ENCODE results near the gene IFI27L1.
A peak's percentile ranks its signal among the peaks of the same experiment; 100 is the strongest.

IFI27L1 gene

GRCh38 chr14:94080621-94081385 is at the start of gene IFI27L1, which contains the start of gene DDX24:
IFI27L1 (plus strand) TSS chr14:94081310; CDS start chr14:94096938, 15,628 bp downstream.
DDX24 (minus strand) TSS chr14:94081202; CDS start chr14:94079742, 1,460 bp downstream.
- H3K27ac ChIP-seq, result peak within 1 kb of the TSS; percentile 79 to 98 (median 93)

GRCh38 chr14:94031883-94032279 is 49.2 kb upstream of the IFI27L1 start:
- H3K27ac ChIP-seq, result no peak overlapping the region
- no peak overlapping the region for H3K4me3 ChIP-seq

More at GRCh38 chr14:94080621-94081385, at the start of gene IFI27L1, which contains the start of gene DDX24:
- peak within 1 kb of the TSS; percentile 72 to 99 (median 89) for H3K4me3 ChIP-seq

- H3K4me3 ChIP-seq, result no peak overlapping the region
- H3K27ac ChIP-seq, result no peak overlapping the region
Observed at GRCh38 chr14:94034886-94035285, 46.2 kb upstream of the IFI27L1 start.

- H3K27ac ChIP-seq, result no peak overlapping the region
- no peak overlapping the region for H3K4me3 ChIP-seq
Observed at GRCh38 chr14:94036313-94037167, 44.6 kb upstream of the IFI27L1 start.

- H3K4me3 ChIP-seq, result no peak overlapping the region
- no peak overlapping the region for H3K27ac ChIP-seq
Observed at GRCh38 chr14:94037954-94038353, 43.2 kb upstream of the IFI27L1 start.

- Histone ChIP-seq H3K4me3 (no peak overlapping the region), H3K27ac (no peak overlapping the region)
Observed at GRCh38 chr14:94038510-94038909, 42.6 kb upstream of the IFI27L1 start.

- no peak overlapping the region for H3K27ac ChIP-seq
- no peak overlapping the region for H3K4me3 ChIP-seq
Observed at GRCh38 chr14:94038921-94039629, 42.0 kb upstream of the IFI27L1 start.

- no peak overlapping the region for H3K4me3 ChIP-seq
- H3K27ac ChIP-seq, result no peak overlapping the region
Observed at GRCh38 chr14:94040247-94040646, 40.9 kb upstream of the IFI27L1 start.

GRCh38 chr14:94040796-94041195 is 40.3 kb upstream of the IFI27L1 start:
- Histone ChIP-seq H3K27ac (no peak overlapping the region), H3K4me3 (no peak overlapping the region)

- Histone ChIP-seq H3K27ac (peak overlapping the region in 1 of 21 experiments; percentile 22), H3K4me3 (no peak overlapping the region)
Observed at GRCh38 chr14:94041551-94042346, 39.4 kb upstream of the IFI27L1 start.

GRCh38 chr14:94042433-94043091 is 38.5 kb upstream of the IFI27L1 start:
- Histone ChIP-seq H3K27ac (peak overlapping the region in 1 of 21 experiments; percentile 22), H3K4me3 (no peak overlapping the region)

GRCh38 chr14:94043111-94043755 is 37.9 kb upstream of the IFI27L1 start:
- Histone ChIP-seq H3K4me3 (no peak overlapping the region), H3K27ac (no peak overlapping the region)

- Histone ChIP-seq H3K4me3 (no peak overlapping the region), H3K27ac (no peak overlapping the region)
Observed at GRCh38 chr14:94043756-94044475, 37.2 kb upstream of the IFI27L1 start.

- Histone ChIP-seq H3K27ac (no peak overlapping the region), H3K4me3 (no peak overlapping the region)
Observed at GRCh38 chr14:94044476-94045091, 36.5 kb upstream of the IFI27L1 start.

GRCh38 chr14:94045101-94045500 is 36.0 kb upstream of the IFI27L1 start:
- no peak overlapping the region for H3K27ac ChIP-seq
- no peak overlapping the region for H3K4me3 ChIP-seq

- Histone ChIP-seq H3K4me3 (no peak overlapping the region), H3K27ac (no peak overlapping the region)
Observed at GRCh38 chr14:94045563-94046345, 35.4 kb upstream of the IFI27L1 start.
